Kidney glomerular epithelial cell (primary cell): Measurements from ENCODE around the gene ADARB2.
"Not testable (repeated sequence)": the region's sequence is repeated elsewhere in the genome, so short reads cannot be mapped to it uniquely, and the experiment has no call there.

Source experiments
- DNase-seq: peaks from one replicate; lab custom pipeline; 2025; lab: John Stamatoyannopoulos, UW

ADARB2 gene

GRCh38 chr10:1255118-1255517 lies 482.2 kb downstream of the ADARB2 start:
- no peak for DNase-seq

DNA sequence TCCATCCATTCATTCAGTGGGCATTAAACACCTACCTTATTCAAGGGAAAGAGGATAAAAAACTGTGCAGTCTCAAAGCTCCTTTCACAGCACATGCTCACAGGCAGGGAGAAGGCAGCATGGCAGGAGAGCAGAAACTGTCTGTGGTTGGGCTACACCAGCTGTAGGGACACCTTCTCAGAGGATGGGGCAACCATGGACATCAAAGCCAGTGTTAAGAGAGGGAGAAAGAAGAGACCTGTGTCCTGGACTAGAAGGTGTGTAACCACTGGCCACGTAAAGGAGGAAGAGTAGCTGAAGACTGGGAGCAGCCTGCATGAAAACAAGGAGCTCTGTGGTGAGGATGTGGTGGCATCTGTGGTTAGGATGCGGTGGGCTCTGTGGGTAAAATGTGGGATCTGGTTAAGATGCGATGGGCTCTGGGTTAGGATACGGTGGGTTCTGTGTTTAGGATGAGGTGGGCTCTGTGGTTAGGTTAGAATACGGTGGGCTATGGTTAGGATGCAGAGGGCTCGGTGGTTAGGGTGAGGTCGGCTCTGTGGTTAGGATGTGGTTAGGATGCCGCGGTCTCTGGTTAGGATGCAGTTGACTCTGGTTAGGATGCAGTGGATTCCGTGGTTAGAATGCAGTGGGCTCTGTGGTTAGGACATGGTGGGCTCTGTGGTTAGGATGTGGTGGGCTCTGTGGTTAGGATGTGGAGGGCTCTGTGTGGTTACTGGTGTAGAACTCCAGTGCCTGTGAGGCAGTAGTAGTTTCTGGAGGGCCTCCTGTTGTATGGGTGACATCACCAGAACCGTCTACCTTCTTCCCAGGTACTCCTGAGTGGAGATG lies 483.6 kb downstream of the ADARB2 start:
- DNase-seq: no peak

GRCh38 chr10:1251769-1252168 lies 485.6 kb downstream of the ADARB2 start:
- no peak for DNase-seq

- DNase-seq: no peak
These were observed 488.0 kb downstream of the ADARB2 start for GRCh38 chr10:1249142-1249920.

GRCh38 chr10:1248262-1248630 lies 489.1 kb downstream of the ADARB2 start:
- not testable (repeated sequence) for DNase-seq

- no peak for DNase-seq
These were observed 489.6 kb downstream of the ADARB2 start for GRCh38 chr10:1247598-1248261.

- no peak for DNase-seq
These were observed 492.8 kb downstream of the ADARB2 start for GRCh38 chr10:1244493-1244892.

- no peak for DNase-seq
These were observed 493.7 kb downstream of the ADARB2 start for GRCh38 chr10:1243486-1244234.

DNA sequence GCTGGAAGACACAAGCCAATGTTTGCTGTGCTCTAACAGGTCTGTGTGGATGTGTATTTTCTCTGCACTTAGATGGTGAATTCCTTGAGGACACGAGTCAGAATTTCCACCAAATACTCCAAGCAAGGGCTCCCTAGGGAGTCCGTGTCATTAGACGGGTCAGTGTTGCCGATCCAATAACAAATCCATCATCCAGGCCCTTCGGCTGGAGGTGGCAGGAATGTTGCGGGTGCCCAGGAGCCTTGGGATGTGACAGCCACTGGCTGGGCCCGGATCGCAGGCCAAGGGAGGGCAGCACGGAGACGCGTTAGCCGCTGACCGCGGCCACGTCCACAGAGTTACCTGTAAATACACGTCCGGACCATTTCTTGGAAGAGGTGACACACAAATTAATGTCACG lies 494.4 kb downstream of the ADARB2 start:
- DNase-seq: no peak

DNA sequence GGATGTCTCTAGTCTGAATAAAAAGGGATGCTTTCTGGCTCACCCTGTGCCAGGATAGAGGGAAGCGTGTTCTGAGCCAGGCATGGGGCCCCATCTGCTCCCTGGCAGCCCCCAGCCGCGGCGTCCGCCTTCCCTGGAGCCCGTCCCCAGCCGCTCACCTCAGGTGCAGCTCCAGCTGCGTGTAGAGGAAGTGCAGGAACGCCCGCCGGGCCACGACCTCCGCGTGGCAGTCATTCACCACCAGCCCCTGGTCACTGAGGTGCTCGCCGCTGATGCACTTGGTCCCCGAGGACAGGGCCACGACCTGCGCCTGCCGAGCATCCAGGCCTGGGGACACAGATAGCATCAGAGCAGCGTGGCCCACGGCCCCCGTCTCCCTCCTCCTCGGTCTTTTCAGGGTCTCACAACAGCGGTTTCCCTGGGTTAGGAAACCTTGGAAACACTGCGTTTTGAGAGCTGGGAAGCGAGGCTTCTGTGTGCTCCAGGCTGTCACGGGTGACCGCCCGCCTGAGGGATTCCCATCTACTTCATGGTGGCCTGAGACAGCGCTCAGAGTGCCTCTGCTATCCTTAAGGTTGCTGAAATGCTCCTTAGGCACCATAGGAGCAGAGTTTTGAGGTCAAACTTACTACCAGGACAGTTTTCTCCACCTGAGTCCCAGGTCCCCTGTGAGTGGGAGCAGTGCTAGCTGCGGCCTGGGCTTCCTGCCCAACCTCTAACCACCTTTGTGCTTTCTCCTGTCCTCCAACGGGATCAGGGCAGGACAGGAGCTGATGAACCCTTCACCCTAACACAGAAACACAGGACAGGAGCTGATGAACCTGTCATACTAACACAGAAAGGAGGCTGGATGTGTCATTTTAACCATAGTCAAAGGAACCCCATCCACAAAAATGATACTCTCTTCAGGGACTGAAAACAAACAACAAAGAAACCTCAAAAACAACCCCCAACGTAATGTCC lies 495.1 kb downstream of the ADARB2 start:
- no peak for DNase-seq

DNA sequence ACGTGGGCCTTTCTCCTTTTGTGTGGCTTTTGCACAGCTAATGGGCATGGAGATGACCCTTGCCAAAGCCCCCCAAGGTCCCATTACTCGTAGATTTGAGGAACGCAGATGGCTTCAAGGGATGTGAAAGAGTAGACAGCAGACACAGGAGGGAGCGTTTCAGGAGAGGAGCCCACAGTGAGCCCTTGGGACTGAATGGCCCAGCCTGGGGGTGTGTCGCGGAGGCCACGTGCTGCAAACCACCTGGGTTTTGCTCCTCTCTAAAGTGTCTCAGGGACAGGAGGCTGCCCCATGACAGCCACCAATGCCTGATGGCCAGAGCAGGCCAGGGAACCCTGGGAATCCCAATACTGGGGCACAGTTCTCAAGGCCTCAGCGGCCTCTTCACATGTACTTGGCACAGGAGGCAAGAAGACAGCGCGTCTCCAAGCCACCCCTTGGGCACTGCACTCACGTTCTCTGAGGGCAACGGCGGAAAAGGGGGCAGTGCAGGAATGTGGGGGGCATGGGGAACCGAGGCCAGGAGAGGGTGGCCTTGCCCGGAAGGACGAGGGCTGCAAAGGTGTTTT lies 495.9 kb downstream of the ADARB2 start:
- DNase-seq: no peak

DNA sequence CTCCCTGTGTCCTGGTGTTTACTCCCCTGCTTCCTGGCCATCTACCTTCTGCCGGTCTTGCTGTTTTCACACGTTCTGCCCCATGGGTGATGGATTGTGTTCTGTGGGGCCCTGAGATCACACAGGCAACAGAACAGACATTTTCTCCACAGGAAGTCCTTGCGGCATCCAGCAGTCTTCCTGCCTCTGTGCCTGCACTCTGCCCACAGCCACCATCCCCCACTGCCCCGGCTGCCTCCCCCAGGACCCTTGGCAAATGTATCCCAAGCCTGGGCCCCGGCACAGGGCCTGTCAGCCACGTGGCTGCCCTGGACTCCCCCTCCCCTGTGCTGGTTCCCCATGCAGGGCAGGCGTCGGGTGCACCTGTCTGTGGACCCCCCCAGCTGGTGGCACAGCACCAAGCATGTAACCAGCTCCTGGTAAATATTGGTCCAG lies 497.0 kb downstream of the ADARB2 start:
- DNase-seq: no peak

GRCh38 chr10:1233031-1233430 lies 504.3 kb downstream of the ADARB2 start:
- no peak for DNase-seq

GRCh38 chr10:1232164-1232911 lies 505.0 kb downstream of the ADARB2 start:
- no peak for DNase-seq

DNA sequence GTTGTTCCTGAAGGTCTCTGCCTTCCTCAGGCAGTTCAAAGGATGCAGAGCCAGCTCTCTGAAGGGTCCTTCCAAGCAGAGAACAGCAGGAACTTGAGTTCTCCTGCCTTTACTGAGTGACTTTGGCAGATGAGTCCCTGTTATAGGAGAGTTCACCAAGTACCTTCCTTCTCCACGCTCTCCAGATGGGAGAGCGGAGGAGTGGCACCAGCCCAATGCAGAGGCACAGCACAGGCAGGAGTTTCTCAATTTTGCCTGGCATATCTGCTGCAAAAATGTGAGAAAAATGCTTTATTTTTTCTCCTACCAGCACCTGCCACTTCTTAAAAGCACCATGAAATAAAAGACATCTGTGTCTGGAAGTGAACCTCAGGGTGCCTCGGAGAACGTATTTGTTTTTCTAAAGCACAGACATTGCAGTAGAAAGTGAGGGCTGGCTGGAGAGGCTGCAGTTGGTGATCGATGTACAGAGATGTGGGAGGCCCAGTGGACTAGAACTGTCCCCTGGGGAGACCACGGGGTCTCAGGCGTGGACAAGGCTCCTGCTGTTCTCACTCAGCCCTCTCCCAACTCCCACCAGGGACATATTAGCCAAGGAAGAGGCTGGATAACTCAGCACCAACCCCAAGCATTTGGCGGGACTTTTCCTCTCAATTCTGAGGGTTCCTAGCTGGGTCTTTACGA lies 506.6 kb downstream of the ADARB2 start:
- DNase-seq: no peak

GRCh38 chr10:1230138-1230537 lies 507.2 kb downstream of the ADARB2 start:
- no peak for DNase-seq

- no peak for DNase-seq
These were observed 507.8 kb downstream of the ADARB2 start for GRCh38 chr10:1229574-1229973.

- DNase-seq: no peak
These were observed 508.2 kb downstream of the ADARB2 start for GRCh38 chr10:1229116-1229515.

GRCh38 chr10:1228467-1228975 lies 508.8 kb downstream of the ADARB2 start:
- DNase-seq: no peak
